ENCODE data around the gene B4GALNT3. TPM values are rescaled to one million over a fixed set of nuclear protein-coding genes. Genes with fewer than 3 reads are reported as not detected.

The B4GALNT3 gene
- total RNA-seq, 1 experiment from 2014 or later = 23.3 TPM

GRCh38 chr12:565161-565560 is 105.4 kb downstream of the B4GALNT3 start:
- H3K14ac ChIP-seq (ENCODE audit: insufficient read depth, low read length) = no peak overlapping the region
- H3T11ph ChIP-seq (ENCODE audit: low read length) = no peak overlapping the region
- peaks cover 8% of the 10 kb centered on the region for H3K27me3 Mint-ChIP-seq (ENCODE audit: low read depth)
- H3K9ac ChIP-seq (ENCODE audit: extremely low read depth, insufficient read length, low read length) = no peak overlapping the region
- H2BK20ac ChIP-seq (ENCODE audit: low read depth, low read length, poor library complexity, severe bottlenecking) = no peak overlapping the region
- no peak overlapping the region for H2AK5ac ChIP-seq (ENCODE audit: insufficient read length, low read length)
- H2AFZ ChIP-seq (ENCODE audit: low read length) = no peak overlapping the region
- H4K5ac ChIP-seq (ENCODE audit: insufficient read length, low read depth, low read length) = no peak overlapping the region
- H3K23me2 ChIP-seq (ENCODE audit: insufficient read length, low read depth, low read length, poor library complexity, severe bottlenecking) = peaks cover under 1% of the 10 kb centered on the region
- no peak overlapping the region for H3K23ac ChIP-seq (ENCODE audit: insufficient read length, low read depth, low read length)
- no peak overlapping the region for H3K27ac Mint-ChIP-seq
- no CpG with 5 or more reads among the region's 8 CpGs for WGBS (ENCODE audit: extremely low coverage, insufficient read length, low lambda C conversion rate)
- H3K79me2 ChIP-seq (ENCODE audit: insufficient read depth, low read length) = no peaks in the 10 kb centered on the region
- no peak overlapping the region for H4K91ac ChIP-seq (ENCODE audit: insufficient read length, low read depth, low read length)
- no peak overlapping the region for H3K27ac ChIP-seq (ENCODE audit: insufficient read length, low read depth, low read length)
- no peak overlapping the region for H2BK15ac ChIP-seq (ENCODE audit: low read depth, low read length)
- DNase-seq = no peak
- H4K8ac ChIP-seq (replicated peaks; ENCODE audit: insufficient read length, low read depth, low read length) = no peak overlapping the region
- TF ChIP-seq, protein P1, sequence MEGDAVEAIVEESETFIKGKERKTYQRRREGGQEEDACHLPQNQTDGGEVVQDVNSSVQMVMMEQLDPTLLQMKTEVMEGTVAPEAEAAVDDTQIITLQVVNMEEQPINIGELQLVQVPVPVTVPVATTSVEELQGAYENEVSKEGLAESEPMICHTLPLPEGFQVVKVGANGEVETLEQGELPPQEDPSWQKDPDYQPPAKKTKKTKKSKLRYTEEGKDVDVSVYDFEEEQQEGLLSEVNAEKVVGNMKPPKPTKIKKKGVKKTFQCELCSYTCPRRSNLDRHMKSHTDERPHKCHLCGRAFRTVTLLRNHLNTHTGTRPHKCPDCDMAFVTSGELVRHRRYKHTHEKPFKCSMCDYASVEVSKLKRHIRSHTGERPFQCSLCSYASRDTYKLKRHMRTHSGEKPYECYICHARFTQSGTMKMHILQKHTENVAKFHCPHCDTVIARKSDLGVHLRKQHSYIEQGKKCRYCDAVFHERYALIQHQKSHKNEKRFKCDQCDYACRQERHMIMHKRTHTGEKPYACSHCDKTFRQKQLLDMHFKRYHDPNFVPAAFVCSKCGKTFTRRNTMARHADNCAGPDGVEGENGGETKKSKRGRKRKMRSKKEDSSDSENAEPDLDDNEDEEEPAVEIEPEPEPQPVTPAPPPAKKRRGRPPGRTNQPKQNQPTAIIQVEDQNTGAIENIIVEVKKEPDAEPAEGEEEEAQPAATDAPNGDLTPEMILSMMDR (conservative IDR thresholded peaks at IDR 0.05) = no peak
- peaks cover 6 to 9% of the 10 kb centered on the region in 2 experiments; a peak in 3 of 4 replicates for H3K4me1 Mint-ChIP-seq
- H3K4ac ChIP-seq (ENCODE audit: low read depth, low read length) = no peak overlapping the region
- H3K9me3 Mint-ChIP-seq = no peaks in the 10 kb centered on the region
- no peak overlapping the region for H2BK12ac ChIP-seq (ENCODE audit: insufficient read length, low read depth, low read length)
- no peak overlapping the region for H3K4me3 Mint-ChIP-seq
- H4K20me1 ChIP-seq (ENCODE audit: control insufficient read depth, insufficient read depth, insufficient read length) = no peaks in the 10 kb centered on the region
- no peak overlapping the region for H3K18ac ChIP-seq (ENCODE audit: insufficient read length, low read depth, low read length)
- H2BK5ac ChIP-seq (ENCODE audit: insufficient read length, low read length) = no peak overlapping the region
- H2BK120ac ChIP-seq (ENCODE audit: low read depth, low read length, poor library complexity, severe bottlenecking) = no peak overlapping the region
- no peaks in the 10 kb centered on the region for H3K4me1 ChIP-seq (ENCODE audit: insufficient read depth, low read length)
- no peak overlapping the region for H3K4me2 ChIP-seq (ENCODE audit: insufficient read depth, insufficient read length, low read length)
- no peaks in the 10 kb centered on the region for H3K79me1 ChIP-seq (ENCODE audit: insufficient read depth, low read depth, low read length, poor library complexity, severe bottlenecking)
- no peaks in the 10 kb centered on the region for H3K9me3 ChIP-seq (ENCODE audit: control insufficient read depth, low read depth, low read length)
- H3K56ac ChIP-seq (ENCODE audit: insufficient read length, low read depth, low read length) = no peak overlapping the region
- no peaks in the 10 kb centered on the region; a peak in 1 of 7 replicates for H3K36me3 Mint-ChIP-seq (ENCODE audit: insufficient read depth in 1 of 3, low read depth in 3 of 3)
- no peaks in the 10 kb centered on the region for H3K27me3 ChIP-seq (ENCODE audit: insufficient read depth, low read length)

Measured in H9 (cell line).